AG20443 (cell line): ENCODE results near the gene ZNF77.
"Not testable (repeated sequence)": the region's sequence is repeated elsewhere in the genome, so short reads cannot be mapped to it uniquely, and the experiment has no call there.

Experiments used
- DNase-seq: peaks from one replicate; pipeline ENCODE4 v3.0.0; 2012; ENCODE audit warnings: low spot score, mixed read lengths

Gene ZNF77

DNA sequence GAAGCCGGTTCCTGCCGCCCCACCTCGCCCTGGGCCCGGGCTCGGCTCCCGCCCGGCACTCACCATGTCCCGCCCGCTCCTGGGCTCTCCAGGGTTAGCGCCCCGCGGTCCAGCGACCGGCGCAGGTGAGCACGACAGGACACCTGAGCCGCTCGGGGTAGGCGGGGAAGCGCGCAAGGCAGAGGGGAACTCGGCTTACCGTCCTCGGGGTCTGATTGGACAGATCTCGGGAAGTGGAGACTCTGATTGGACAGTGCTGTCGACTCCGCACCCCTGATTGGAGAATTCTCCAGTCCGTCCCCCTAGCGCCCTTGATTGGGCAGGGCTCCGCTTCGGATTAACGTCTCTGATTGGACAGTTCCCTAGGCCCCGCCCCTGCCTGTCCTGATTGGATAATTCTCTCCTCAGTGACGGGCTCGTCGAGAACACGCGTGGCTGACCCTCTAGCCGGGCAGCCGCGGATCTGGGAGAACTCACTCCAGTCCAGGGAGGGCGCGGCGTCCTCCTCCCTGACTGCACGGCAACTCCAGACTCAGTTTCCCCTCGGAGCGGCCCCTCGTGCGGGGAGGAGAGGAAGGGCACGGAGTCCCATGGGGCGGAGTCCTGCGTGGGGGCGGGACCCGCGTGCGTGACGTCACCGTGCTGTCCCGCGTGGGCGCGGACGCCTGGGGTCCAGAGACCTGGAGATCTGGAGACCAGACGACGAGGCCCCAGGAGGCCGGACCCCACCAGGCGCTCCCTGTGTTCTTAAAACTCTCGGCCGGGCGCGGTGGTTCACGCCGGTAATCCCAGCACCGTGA lies at the start of gene ZNF77:
ZNF77 (minus strand) TSS at position 197 of the 800 bp plus-strand sequence; CDS start at position 66, 131 bp downstream.
- peak; percentile 100 for DNase-seq

DNA sequence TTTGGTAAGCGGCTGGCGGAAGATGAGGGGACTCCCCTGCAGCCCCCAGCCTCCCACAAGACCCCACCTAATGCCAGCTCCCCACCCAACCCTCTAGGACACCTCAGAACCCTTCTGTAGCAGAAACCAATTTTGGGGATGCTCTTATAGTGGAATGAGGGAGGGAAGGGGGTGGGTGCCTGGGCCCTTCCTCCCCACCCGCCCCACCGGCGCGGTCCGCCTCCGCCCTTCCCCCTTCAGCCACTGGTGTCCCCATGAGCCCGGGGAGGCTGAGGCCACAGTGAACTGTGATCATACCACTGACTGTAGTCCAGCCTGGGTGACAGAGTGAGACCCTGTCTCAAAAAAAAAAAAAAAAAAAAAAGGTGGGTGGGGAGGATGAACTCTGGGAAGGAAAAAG lies 48.8 kb upstream of the ZNF77 start:
- no peak for DNase-seq

DNA sequence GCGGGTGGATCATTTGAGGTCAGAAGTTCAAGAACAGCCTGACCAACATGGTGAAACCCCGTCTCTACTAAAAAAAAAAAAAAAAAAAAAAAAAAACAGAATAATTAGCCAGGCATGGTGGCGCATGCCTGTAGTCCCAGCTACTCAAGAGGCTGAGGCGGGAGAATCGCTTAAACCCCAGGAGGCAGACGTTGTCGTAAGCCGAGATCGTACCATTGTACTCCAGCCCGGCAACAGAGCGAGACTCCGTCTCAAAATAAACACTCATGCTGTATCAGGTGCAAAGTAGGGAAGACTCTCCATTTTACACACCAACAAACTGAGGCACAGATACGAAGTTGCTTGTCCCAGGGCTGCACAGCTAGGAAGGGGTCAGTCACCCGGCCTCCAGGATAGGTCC lies 48.2 kb upstream of the ZNF77 start:
- no peak for DNase-seq

DNA sequence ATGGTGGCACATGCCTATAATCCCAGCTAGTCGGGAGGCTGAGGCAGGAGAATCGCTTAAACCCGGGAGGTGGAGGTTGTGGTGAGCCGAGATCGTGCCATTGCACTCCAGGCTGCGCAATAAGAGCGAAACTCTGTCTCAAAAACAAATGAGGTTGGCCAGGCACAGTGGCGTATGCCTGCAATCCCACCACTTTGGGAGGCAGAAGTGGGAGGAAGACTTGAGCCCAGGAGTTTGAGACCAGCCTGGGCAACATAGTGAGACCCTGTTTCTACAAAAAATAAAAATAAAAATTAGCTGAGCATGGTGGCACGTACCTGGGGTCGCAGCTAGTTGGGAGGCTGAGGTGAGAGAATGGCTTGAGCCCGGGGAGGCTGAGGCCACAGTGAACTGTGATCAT lies 47.6 kb upstream of the ZNF77 start:
- DNase-seq: not testable (repeated sequence)

DNA sequence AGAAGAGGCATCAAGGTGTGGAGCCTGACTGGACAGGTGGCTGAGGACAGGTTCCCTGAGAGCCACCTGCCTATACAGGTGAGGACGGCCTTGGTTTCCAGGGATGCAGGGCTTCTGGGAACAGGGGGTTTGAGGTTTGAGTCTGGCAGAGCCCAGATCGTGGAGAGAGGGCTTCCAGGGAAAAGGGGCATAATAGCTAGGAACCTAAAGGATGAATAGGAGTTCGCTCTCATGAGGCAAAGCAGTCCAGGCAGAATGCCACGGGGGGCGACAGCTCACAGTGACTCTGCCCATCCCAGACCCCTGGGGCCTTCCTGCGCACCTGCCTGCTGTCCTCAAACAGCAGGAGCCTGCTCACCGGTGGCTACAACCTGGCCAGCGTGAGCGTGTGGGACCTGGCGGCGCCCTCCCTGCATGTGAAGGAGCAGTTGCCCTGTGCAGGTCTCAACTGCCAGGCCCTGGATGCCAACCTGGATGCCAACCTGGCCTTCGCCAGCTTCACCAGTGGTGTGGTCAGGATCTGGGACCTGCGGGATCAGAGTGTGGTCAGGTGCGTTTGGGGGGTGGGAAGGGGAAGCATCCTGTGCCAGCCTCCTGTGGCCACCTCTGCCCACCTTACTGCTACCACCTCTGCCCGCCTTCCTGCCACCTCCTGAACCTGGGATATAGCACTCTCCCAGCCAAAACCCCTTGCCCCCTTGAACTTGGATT lies 44.6 kb upstream of the ZNF77 start:
- DNase-seq: no peak

DNA sequence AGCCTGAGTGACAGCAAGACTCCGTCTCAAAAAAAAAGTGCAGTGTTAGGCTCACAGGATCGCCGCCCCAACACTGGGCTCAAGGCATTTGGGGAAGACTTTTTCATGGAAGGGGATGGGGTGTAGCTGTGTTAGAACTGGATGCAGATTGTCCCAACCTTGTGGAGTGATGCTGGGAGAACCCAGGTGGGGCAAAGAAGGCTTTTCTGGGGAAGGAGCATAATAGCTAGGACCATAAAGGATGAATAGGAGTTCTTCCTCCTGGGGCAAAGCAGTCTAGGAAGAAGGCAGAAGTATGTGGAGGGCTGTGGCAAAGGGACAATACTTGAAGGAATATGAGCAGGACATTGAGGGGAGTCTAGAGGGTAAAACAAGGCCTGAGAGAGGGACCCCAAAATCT lies 43.8 kb upstream of the ZNF77 start:
- no peak for DNase-seq

DNA sequence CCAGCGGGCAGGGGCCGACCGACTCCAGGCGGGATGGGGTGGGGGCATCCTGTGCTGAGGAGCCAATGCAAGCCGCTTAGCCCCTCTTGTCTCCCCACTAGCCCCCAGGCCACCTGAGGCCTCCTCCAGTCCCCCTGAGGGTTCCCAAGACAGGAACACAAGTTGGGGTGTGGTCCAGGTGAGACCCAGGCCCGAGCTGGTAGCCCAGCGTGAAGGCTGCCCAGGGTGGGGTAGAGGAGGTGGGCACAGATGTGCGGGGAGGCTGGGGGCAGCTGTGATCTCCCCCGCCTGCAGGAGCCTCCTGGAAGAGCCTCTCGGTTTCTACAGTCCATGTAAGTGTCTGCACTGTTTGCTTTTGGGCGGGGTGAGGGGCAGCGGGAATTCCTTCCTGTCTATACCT lies 43.0 kb upstream of the ZNF77 start:
- peak; percentile 6 for DNase-seq

DNA sequence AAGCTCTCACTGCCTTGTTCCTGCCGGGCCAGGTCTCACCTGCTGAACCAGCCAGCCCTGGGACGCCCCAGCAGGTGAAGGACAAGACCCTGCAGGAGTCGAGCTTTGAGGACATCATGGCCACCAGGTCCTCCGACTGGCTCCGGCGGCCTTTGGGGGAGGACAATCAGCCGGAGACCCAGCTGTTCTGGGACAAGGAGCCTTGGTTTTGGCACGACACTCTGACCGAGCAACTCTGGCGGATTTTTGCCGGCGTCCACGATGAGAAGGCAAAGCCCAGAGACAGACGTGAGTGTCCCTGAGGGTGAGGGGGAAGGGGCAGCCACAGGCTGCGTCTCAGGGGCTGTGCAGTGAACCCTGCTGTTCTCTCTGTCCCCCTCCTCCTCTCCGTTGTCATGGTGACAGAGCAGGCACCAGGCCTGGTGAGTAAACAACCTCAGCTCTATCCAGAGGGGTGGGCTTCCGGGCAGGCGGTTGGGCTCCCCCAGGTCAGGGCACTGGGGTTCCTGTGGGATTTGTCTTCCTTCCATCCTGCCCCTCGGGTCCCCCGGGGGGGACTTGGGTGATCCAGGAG lies 42.3 kb upstream of the ZNF77 start:
- DNase-seq: peak; percentile 9

DNA sequence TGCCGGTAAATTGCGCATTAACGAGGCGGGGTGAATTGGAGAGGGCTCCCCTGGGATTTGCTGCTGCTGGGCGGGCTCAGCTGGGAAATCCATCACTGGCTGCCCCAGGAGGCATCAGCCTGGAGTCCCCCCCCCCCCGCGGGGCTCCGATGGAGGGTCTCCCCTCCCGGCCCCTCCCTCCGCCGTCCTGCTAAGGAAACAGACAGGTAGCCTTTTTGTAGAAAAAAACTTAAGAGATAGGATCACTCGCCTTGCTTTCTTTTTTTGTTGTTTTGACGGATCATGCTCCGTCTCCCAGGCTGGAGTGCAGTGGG lies 39.4 kb upstream of the ZNF77 start:
- DNase-seq: no peak

DNA sequence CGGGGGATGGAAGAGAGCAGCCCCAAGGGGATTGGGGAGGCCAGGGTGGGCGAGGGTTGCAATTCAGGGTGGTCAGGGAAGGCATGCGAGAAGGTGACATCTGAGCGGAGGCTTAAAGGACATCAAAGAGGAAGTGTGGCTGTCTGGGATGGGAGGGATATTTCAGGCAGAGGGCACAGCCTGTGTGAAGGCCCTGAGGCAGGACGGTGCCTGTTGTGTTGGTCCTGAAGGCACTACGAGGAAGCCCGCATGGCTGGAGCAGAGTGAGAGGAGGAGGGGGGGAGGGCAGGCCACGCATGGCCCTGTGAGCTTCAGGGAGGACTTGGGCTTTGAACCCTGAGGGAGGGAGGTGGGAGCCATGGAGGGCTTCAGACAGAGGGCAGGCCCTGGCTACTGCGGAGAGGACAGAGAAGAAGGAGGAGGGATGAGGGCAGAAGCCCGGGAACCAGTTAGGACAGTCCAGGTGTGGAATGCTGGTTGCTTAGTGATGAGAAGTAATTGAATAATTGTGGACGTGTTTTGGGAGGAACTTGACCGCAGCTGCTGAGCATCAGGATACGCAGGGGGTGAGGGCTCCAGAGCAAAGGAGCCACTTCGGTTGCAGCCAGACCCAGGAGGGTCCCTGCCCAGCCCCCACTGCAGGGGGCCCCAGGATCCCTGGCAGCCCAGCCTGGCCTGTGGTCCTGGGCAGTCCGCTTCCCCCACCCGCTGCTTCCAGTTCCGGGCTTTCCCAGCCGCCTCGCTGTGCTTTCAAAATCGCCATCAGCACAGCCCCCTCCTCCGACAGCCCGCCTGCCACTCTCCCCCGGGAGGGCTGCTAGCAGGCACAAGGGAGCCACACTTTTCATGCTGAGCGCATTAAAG lies 38.8 kb upstream of the ZNF77 start:
- peak; percentile 78 for DNase-seq

DNA sequence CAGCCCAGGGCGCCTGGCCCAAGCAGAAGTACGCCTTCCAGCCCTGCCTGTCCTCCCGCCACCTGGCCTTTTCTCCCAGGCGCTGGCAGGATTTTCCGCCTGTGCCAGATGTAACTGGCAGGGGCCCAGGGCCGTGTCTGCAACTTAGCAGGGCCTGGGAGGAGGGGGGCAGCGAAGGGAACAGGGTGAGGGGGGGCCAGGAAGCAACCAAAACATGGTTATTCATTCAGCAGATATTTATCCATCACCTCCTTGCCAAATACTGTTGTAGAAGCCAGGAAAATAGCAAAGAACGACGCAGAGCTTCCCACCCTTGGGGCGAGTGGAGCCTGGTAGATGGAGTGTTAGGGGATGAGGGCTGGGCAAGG lies 38.2 kb upstream of the ZNF77 start:
- peak; percentile 91 for DNase-seq

DNA sequence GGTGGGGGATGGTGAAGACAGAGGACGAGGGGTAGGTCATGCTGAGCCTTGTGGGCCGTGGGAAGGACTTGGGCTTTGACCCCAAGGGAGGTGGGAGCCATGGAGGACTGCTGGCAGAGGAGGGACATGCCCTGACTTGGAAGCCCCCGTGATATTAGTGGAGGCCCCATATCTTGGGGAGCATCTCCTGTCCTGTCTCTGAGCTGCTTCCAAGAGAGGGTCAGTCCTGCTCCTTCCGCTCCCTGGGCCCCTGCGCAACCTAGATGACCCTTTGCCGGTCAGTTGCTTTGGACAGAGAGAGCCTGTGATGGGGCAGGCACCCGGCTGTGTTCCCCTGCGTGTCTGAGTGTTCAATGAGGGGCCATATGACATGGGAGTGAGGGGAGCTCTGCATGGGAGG lies 37.8 kb upstream of the ZNF77 start:
- DNase-seq: no peak

DNA sequence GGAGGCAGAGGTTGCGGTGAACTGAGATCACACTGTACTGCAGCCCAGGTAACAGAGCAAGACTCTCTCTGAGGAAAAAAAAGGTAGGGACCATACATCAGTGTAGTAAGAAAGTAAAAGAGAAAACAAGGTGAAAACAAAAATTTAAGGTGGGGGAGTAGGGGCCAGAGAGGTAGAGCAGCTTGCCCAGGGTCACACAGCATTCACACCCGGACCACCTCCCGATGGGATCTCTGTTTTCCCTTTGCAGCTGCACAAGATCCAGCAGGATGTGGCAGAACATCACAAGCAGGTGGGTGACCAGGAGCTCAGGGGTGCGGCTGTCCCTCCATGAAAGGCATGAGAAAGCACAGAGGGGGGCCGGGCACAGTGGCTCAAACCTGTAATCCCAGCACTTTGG lies 37.1 kb upstream of the ZNF77 start:
- no peak for DNase-seq

DNA sequence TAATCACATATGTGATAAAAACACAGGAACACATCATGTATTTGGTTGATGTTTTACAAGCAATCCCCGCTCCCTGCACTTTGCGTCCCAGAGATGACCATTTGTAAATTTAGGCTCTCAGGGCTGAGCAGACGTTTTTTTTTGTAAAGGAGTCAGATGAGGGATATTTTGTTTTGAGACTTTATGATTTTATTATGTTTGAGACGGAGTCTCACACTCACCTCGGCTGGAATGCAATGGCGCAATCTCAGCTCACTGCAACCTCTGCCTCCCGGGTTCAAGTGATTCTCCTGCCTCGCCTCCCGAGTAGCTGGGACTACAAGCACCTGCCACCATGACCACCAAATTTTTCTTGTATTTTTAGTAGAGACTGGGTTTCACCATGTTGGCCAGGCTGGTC lies 34.0 kb upstream of the ZNF77 start:
- DNase-seq: no peak

DNA sequence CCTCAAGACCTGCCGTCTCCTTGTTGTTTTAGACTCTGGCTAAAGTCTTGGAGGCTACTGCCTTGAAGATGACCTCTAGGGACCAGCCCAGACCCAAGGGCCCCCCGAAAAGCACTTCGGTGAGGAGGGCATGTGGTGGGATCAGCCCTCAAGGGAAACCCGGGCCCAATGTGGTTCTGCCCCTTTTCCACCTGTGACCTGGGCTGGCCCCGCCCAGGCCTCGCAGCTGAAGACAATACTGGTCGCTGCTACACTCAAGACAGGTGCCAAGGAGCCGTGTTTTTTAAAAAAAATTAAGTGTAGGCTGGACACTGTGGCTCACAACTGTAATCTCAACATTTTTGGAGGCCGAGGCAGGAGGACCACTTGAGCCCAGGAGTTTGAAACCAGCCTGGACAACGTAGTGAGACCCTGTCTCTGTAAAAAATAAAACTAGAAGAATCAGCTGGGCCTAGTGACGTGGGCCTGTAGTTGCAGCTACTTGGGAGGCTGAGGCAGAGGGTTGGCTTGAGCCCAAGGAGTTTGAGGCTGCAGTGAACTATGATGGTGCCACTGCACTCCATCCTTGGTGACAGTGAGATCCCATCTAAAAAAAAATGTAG lies 33.5 kb upstream of the ZNF77 start:
- no peak for DNase-seq

DNA sequence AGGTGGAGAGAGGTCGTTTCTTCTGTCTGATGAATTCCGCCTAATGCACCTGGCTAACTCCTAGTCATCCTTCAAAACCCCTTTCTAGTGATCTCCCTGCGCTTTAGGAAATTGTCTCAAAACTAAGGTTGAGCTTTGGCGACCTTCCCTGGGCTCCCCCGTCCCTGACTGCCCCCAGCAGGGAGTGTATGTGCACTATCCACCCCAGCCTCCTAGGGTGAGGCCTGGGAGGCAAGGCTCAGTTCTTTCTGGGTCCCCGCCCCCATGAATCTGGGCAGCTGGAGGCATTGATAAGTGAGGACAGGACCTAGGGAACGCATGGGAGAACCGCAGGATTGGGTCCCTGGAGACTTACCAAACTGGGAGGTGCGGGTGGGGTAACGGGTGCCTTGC lies 33.0 kb upstream of the ZNF77 start:
- DNase-seq: no peak

DNA sequence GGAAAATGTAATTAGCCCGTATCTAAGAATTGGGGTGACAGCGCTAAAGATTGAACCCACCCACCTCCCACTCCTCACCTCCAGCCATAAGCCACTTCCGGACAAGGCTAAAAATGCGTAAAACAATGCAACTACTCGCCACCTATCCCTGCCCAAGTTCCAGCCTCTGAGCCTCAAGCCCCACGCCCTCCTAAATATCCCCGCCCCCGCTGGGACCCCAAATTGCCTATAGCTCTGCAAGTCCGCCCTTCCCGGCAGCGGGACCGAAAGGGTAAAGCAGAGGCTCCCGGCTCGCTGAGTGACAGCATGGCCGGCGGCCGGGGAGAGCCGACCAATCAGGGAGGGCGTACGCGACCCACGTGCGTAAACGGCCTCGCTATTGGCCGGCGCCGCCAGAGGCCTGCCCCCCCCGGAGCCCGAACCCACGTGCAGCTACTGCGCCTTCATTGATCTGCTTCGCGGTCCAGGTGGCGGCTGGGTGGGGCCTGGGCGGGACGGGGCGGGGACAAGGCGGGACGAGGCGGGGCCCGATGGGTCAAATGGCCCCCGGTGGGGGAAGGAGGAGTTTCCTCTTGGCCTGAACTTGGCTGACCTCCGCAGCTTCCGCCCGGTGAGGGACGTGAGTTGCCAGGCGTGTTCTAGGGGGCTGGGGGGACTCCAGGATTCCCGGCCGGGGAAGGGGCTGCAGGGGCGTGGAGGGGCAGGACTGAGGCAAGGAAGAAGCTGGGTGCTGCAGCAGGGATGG lies 32.4 kb upstream of the ZNF77 start, which contains the start of gene TLE6:
TLE6 (plus strand) TSS at position 564 of the 745 bp plus-strand sequence. CDS start 670 bp downstream, outside the sequence.
- peak; percentile 99 for DNase-seq

DNA sequence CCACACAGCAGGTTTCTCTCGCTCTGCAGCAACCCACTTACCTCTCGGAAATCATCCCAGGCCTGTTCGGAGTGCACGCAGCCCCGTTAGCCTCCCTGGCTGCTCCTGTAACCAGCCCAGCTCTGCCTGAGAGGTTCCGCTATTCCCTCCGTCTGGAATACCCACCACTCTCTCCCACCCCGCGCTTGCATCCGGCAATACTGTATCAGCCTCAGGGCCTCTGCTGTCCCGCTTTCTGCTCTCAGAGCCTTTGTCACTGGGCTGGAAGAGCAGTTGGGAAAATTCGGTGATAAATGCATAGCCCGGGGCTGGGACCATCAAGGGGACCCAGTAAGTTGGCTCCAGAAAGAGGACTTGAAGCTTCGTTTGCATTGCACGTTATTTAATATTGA lies 31.8 kb upstream of the ZNF77 start:
- DNase-seq: no peak

DNA sequence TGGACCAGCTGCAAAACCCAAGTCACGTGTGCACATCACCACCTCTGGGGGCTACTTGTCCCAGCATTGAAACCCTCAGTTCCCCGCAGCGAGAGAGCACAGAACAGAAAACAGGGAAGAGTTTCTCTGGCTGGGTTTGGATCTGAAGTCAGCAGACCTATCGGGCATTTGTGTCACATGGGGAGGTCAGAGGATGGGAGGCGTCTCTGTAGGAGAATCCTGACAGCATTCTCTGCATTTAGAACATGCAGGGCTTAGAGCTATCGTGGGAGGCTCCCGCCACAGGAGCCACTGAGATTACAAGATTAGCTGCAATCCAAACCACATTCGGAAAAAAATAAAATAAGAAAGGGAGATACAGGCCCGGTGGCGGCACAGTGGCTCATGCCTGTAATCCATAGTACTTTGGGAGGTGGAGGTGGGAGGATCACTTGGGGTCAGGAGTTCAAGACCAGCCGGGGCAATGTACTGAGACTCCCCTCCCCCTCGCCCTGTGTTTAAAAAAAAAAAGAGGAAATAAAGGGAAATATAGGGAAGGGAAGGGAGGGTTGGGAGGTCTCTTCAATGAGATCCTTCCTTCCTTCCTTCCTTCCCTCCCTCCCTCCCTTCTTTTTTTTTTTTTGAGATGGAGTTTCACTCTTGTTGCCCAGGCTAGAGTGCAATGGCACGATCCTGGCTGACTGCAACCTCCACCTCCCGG lies 29.7 kb upstream of the ZNF77 start:
- DNase-seq: peak; percentile 21

DNA sequence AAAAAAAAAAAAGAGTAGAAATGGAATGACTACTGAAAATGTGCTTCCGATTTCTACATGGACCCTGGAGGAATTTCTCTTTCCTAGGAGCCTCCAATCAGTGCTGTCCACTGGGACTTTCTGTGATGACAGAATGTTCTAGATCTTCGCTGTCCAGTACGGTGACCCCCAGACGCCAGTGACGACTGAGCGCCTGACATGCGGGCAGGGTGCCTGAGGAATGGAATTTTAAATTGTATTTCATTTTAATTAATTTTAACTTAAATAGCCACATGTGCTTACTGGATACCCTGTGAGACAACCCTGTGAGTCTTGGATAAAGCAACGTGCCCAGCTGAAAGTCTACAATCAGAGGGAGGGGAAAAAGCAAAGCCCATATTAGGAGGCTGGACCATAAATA lies 28.5 kb upstream of the ZNF77 start:
- DNase-seq: no peak
